Stimulated activated CD4-positive, alpha-beta T cell treated with anti-CD3 and anti-CD28 coated beads, TNF-alpha, amount 100 ng/mL, for 1 hour (primary cell): ENCODE data around the gene PLCXD1.
"Not testable (repeated sequence)": the region's sequence is repeated elsewhere in the genome, so short reads cannot be mapped to it uniquely, and the experiment has no call there.

ENCODE experiments used
- DNase-seq, 3 donors: peaks; one replicate each; pipeline ENCODE4 v3.0.0-alpha.2; 2020; ENCODE audit warnings: low read depth in 3 of 3, low spot score in 1 of 3

Gene PLCXD1

DNA sequence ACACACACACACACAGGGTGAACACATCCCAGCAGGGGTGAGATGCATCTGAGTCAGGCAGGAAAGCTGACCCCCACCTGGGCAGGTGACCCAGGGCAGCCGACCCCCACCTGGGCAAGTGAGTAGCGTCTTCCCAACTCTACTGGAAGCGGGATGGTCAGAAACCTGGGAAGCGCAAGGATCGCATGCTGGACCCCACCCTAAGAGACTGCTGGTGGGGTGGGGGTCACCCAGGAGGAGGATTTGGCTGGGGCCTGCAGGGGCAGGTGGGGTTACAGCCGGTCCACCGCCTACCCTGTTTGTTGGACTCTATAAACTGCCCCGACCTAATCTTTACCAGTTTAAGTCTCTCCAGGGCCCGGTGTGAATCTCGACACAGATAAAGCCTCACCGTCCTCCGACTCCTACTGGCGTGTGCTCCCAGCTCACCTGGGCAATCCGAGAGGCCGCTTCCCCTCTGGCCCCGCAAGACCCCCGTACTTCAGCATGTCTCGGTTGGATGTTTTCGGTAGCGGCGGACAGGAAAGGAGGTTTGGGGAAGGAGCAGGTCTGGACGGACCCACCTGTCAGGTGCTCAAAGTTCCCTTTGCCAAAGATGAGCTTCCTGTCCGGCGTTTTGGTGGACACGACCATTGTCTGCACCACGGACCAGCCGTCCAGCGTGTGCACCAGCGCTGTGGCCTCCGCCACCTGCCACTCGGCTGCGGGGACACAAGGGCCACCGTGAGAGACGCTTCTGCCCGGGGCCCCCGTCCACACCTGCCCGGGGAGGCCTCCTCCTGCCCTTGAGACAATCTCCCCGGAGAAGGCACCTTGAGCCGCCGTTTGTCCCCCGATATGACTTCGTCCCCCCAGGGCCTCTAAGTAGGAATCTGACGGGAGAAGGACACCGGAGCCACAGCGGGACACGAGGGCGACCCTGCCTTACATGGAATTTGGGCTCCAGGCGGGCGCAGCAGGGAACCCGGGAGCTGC lies 35.5 kb downstream of the PLCXD1 start:
- DNase-seq = no peak

DNA sequence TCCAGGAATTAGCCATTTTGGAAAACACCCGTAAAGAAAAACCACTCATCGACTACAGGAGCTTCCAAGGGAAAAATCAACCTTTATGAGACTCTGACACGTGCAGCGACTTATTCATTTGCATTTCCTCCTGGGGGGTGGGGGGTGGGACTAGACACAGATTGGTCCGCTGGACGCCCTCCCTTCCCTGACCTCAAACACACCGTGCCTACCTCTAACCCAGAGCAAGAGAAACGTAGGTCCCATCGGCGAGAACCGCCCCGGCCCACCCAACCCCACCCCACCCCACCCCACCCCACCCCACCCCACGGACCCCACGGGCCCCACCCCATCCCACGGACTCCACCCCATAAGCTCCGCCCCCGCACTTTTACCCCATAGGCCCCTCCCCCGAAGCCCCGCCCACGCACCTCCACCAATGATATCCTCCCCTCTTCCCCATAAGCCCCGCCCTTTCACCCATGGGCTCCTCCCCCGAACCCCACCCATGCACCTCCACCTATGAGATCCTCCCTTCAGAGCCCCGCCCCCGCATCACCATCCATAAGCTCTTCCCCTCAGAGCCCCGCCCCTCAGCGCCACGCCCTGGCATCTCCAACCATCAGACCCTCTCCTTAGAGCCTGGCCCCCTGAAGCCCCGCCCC lies 36.4 kb downstream of the PLCXD1 start:
- no peak for DNase-seq

DNA sequence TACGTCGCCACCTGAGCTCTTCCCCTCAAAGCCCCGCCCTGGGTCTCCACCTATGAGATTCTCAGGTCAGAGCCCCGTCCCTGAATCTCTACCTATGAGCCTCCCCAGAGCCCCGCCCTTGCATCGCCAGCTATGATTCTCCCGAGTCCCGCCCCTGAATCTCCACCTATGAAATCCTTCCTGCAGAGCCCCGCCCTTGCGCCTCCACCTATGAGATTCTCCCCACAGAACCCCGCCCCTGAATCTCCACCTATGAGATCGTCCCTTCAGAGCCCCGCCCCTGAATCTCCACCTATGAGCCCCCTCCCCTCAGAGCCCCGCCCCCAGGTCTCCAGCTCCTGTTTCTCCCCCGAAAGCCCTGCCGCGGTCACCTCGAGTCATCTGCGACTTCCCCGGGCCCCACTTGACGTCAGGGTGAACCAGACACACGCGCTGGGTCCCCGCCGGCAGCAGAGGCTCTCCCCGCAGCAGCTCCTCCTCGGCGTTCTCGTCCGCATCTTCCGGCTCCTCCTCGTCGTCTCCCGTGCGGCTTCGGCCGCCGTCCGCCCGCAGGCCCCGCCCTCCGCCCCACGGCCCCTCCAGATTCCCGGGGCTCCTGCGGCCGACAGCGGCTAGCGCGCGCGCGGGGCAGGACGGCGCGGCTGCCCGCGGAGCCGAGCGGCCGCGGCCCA lies 37.0 kb downstream of the PLCXD1 start:
- peak; percentile 90 to 95 (median 93) for DNase-seq

DNA sequence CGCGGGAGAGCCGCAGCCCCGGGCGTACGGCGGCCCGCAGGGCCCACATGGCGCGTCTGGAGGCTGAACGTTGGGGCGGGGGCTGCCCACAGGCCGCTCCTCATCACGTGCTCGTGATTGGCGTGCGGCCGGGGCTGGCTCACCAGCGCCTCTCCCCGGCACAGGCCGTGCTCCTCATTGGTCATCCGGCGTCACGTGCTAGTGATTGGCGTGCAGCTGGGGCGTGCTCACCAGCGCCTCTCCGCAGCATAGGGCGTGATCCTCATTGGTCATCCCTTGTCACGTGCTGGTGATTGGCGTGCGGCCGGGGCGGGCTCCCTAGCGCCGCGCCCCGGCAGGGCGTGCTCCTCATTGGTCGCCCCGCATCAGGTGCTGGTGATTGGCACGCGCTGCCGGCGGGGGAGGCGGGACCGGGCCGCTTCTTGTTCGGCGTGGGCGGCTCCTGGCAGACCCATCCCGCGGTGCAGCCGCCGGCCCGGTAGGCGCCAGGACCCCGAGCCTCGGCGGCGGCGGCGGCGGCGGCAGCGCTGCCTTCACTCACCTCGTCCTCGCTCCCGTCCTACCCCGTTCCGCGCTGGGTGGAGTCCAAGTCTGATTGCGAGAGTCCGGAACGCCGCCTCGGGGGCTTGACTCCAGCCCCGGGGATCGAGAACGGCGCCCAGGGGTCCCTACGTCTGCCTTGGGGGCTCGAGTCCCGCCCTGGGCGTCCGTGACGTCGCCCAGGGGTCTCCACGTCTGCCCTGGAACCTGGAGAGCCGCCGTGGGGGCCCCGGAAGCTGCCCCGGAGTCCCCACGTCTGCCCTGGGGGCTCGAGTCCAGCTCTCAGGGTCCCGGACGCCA lies 37.8 kb downstream of the PLCXD1 start, which contains the start of gene GTPBP6:
Gene GTPBP6, minus strand, starts transcription at position 58 of the 840 bp plus-strand sequence. Its CDS starts 9 bp downstream, at position 49.
- DNase-seq = peak; percentile 94 to 99 (median 98)

DNA sequence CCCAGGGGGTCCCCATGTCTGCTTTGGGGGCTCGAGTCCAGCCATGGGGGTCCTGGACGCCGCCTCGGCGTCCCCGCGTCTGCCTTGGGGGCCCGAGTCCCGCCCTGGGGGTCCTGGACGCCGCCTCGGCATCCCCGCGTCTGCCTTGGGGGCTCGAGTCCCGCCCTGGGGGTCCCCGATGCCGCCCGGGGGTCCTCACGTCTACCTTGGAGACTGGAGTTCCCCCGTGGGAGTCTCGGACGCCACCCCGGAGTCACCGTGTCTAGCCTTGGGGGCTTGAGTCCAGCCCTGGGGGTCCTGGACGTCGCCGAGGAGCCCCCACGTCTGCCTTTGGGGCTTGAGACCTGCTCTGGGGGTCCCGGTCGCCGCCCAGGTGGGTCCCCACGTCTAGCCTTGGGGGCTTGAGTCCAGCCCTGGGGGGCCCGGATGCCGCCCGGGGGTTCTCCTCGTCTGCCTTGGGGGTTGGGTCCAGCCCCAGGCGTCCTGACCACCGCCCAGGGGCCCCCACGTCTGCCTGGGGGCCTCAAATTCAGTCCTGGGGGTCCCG lies 38.5 kb downstream of the PLCXD1 start:
- DNase-seq = no peak

DNA sequence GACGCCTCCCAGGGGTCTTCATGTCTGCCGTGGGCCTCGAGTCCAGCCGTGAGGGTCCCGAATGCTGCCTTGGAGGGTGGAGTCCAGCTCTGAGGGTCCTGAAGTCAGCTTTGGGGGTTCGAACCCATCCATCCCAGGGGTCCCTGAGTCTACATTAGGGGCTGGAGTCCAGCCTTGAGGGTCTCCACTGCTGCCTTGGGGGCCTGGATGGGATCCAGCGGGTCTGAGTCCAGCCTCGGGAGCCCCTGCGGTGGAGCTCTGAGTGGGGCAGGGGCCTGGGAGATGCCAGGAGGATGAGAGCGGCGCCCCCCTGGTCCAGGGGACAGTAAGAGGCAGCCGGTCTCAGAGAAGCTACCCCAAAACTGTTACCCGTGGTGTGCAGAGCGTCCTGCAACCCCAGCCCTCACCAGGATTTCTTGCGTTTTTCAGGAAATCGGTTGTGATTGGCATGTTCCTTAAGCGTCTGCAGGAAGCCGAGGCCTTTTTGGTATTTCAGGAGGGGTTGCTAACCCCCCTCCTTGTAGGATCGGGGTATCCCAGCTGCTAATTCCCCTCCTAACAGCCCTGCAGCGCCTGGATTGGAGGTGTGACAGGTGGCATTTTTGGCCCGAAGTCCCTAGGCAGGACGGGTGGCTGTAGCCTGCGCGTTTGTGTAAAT lies 39.1 kb downstream of the PLCXD1 start:
- DNase-seq = no peak

DNA sequence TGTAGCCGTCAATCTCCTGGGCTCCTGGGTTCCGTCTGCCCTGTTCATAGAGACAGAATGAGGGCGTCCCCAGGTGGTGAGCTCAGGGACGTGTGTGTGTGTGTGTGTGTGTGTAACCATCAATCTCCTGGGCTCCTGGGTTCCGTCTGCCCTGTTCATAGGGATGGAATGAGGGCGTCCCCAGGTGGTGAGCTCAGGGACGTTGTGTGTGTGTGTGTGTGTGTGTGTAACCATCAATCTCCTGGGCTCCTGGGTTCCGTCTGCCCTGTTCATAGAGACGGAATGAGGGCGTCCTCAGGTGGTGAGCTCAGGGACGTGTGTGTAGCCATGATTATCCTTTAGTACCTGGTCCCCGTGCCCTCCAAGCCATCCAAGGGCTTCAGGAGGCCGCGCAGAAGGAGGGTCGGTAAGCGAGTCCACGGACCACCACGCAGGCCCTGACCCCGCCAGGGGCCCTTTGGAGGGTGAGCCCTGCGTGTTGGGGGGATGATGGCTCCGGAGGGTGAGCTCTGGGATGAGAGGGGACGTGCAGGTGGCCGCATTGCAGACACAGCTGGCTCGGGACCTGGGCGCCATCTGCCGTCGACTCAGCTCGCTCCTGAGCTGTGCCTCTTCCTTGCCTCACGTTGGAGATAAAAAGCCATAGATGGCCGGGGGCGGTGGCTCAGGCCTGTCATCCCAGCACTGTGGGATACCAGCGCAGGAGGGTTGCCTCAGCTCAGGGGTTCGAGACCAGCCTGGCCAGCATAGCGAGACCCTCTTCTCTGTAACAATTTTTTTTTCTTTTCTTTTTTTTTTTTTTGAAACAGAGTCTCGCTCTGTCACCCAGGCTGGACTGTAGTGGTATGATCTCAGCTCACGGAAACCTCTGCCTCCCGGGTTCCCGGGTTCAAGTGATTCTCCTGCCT lies 42.8 kb downstream of the PLCXD1 start:
- DNase-seq = no peak

DNA sequence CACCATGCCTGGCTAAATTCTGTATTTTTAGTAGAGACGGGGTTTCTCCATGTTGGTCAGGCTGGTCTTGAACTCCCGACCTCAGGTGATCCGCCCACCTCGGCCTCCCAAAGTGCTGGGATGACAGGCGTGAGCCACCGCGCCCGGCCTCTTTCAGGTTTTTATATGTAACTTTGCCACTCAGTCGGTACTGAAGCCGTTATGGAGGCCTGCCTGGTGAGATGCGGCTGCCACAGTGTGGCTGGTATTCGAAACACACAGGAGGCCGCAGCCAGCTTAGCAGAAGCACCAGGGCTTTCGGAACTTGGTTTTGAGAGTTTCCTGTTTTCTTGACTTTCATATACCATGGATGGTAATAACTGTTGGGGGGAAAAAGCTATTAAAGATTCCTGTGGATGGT lies 43.5 kb downstream of the PLCXD1 start:
- not testable (repeated sequence) for DNase-seq

DNA sequence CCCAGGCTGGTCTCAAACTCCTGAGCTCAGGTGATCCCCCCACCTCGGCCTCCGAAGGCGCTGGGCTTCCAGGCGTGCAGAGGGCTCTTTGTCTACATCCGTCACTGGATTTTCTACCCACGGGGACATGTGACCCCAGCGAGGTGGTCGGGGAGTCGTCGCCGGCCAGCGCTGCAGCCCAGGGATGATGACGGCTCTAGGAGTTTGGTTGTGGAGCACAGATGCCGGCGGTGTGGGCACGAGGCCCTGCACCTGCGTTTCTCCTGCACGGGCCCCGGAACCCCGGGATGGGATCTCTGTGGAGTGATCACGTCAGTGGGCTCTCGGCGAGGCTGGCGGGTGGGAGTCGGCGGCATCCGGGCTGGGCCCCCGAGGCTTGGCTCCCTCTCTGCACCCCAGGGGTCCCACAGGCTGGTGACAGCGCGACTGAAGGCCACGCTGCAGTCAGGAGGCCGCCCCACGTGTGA lies 46.5 kb downstream of the PLCXD1 start:
- no peak for DNase-seq

DNA sequence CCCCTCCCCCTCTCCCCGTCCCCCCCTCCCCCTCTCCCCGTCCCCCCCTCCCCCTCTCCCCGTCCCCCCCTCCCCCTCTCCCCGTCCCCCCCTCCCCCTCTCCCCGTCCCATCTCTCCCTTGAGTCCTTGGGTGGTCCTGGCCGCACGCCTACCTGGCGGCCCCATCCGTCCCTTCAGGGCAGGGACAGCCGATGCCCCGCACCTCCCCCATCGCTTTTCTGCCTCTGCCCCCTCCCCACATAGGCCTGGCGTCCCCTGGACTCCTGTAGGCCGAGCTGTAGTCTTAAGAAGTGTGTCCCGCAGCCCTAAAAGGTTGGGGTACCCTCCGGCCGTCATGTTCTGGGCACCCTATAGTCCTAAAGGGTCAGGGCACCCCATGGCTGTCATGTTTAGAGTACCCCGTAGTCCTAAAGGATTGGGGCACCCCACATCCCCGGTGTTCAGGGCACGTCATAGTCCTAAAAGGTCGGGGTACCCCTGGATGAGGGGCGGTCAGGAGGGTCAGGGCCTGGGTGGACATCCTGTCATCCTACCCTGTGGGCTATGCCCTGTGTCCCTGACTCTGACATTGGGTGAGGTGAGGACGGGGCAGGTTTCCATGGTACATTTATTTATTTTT lies 48.2 kb downstream of the PLCXD1 start:
- DNase-seq = no peak

DNA sequence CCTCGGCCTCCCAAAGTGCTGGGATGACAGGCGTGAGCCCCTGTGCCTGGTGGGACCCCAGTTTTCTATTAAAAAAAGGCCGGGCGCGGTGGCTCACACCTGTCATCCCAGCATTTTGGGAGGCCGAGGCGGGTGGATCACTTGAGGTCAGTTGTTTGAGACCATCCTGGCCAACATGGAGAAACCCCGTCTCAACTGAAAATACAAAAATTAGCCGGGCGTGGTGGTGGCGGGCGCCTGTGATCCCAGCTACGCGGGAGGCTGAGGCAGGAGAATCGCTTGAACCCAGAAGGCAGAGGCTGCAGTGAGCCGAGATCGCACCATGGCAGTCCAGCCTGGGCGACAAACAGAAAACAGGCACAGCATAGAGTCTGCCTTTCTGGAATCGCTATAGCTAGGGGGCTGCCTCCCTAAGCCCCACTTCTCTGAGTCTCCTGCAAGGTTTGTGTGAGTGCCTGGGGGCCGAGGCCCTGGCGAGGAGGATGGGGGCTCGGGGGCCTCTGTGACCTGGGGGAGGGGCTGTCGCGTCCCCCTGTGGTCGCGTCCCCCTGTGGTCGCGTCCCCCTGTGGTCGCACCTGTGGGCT lies 49.1 kb downstream of the PLCXD1 start:
- not testable (repeated sequence) for DNase-seq

DNA sequence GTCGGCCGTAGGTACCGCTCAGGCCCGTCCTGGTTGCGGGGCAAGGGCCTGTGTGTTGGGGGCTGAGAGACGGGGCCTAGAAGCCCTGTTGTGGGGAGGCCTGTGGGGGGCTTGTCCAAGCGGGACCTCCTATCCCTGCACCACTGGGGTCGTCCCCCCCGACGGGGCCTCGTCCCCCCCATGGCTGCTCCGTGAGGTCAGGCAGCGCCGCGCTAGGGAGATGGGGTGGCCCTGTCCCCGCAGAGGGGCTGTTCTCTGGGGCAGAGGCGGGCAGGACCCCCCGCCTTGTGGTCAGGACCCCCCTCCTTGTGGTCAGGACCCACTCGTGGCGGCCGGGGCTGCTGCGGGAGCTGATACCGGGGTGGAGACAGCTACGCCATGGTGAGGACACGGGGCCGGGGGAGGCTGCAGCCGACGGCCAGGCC lies 49.6 kb downstream of the PLCXD1 start:
- no peak for DNase-seq

DNA sequence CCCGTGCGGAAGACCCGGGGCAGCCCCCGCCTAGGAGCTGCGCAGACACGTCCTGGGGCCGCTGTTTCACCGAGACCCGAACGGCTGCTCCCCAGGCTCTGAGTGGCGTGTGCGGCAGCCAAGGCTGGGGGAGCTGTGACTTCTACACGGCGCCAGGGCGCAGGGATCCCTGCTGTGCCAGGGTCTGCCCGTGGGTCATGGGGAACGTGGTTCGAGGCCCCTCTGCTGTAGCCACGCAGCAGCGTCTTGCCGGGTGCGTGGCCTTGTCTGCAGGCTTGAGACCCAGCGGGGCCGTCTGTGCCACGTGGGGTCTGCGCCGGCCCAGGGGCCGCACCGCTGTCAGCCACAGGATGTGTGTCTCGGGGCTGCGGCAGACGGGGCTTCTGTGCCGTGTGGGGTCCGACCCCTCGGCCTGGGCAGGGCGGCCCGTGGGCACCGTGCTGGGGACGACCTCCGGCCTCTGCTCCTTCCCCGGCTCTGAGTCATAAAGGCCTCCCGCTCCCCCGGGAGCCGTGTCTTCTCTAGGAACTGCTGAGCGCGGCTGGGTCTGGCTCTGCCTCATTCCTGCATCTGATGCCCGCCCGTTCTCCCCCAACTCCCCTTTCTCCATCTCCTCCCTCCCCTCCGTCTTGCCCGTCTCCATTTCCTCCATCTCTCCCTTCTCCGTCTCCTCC lies 50.1 kb downstream of the PLCXD1 start:
- no peak for DNase-seq

DNA sequence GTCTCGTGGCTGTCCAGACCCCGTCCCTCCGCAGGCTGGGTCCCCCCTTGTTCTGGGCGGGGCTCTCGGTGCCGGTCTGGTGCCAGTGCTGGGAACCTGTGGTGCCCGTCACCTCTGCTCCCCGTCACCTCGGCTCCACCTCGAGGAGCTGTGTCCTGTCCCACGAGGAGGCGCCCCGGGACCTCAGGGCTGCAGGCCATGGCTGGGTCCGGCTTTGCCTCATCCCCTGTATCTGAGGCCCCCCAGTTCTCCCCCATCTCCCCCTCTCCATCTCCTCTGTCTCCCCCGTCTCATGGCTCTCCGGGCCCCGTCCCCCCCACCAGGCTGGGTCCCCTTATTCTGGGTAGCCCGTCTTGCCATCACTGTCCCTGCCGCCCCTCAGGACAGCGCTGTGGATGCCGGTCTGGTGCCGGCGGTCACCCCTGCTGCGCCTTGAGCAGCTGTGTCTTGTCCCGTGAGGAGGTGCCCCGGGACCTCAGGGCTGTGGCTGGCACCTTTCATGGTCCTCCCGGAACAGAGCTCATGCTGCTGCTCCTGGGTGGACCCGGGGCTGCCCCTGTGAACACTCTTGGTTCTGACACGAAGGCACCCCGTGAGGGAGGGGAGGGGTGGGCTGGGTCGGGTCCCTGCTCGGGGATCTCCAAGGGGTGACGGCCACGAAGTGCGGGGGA lies 50.8 kb downstream of the PLCXD1 start:
- no peak for DNase-seq

DNA sequence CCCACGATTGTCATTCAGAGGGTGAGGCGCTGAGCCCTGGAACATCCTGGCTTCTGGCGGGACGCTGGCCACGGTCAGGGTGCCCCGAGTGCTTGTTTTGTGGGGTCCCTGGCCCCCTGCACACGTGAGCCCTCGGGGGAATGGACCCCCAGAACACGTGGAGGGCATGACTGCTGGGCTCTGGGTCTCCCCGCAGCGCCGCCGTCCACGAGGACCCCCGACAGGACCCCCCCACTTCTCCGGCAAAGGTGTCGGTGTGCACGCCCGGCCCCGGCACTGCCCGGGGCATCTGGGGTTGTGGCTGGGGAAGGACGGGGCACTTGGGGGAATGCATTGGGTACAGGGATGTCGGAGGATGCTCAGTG lies 51.3 kb downstream of the PLCXD1 start:
- DNase-seq = no peak

DNA sequence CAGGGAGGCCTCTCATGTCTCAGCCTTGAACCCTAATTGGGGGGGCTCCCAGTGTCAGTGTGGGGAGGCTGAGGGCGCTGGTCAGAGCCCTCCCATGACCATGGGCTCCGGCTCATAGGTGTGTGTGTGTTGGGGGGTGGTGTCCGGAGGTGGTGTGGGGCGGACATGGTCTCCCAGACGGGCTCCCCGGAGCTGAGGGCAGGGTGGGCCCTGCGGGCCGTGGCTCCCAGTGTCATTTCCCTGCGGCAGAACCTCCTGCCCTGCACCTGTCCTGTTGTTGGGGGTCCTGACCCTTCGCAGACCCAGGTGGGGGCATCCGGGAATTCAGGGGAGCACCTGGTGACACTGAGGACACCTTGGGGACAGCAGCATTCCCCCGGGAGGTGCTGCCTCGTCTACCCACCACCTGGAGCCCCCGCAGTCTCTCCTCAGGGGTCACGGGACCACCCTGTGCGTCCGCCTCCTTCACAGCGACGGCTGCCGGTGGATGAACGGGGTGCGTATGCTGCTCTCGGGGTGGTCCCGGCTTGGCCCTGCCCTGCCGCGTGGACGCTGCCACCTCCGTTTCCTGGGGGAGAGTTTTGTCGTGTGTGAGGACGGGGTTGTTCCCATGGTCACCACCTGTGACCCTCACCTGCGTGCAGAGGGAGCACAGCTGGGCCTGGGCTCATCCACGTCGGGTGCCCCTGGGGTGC lies 51.9 kb downstream of the PLCXD1 start:
- DNase-seq = no peak
